Mucosa of rectum (tissue), 2 donors: ENCODE measurements around the gene PHEX.

Experiments used
- H3K27ac ChIP-seq, 2 donors: one replicate each; pipeline ENCODE4 v1.7.0; 2013; ENCODE audit warnings: inconsistent platforms in 2 of 2, low read depth in 2 of 2, low read length in 2 of 2
- H3K27me3 ChIP-seq, 2 donors: one replicate each; pipeline ENCODE4 v1.7.0; 2013; ENCODE audit warnings: low read length in 2 of 2; ENCODE audit not compliant: control insufficient read depth in 2 of 2, insufficient read depth in 2 of 2
- H3K36me3 ChIP-seq, 2 donors: one replicate each; pipeline ENCODE4 v1.7.0; 2013; ENCODE audit warnings: low read length in 2 of 2; ENCODE audit not compliant: control insufficient read depth in 2 of 2, insufficient read depth in 2 of 2
- H3K4me1 ChIP-seq, 2 donors: one replicate each; pipeline ENCODE4 v1.7.0; 2013; ENCODE audit warnings: low read length in 2 of 2, mild to moderate bottlenecking in 1 of 2; ENCODE audit not compliant: control insufficient read depth in 2 of 2, insufficient read depth in 2 of 2
- H3K4me3 ChIP-seq, 2 donors: one replicate each; pipeline ENCODE4 v1.7.0; 2013; ENCODE audit warnings: low read length in 2 of 2
- H3K9ac ChIP-seq, 2 donors: one replicate each; pipeline ENCODE4 v1.7.0; 2013; ENCODE audit warnings: low read length in 2 of 2, low read depth in 1 of 2, mild to moderate bottlenecking in 1 of 2
- H3K9me3 ChIP-seq, 2 donors: one replicate each; pipeline ENCODE4 v1.7.0; 2013; ENCODE audit warnings: low read length in 2 of 2; ENCODE audit not compliant: control insufficient read depth in 2 of 2
- donor health status: healthy.
- donor health status: Normal muscosa, but diverticular disease.

The PHEX gene

GRCh38 chrX:22093550-22093949, 61.4 kb downstream of the PHEX start:
- Histone ChIP-seq H3K4me3 (no peak overlapping the region), H3K36me3 (no peaks in the 10 kb centered on the region), H3K9me3 (no peaks in the 10 kb centered on the region), H3K9ac (no peak overlapping the region), H3K4me1 (no peaks in the 10 kb centered on the region), H3K27ac (no peak overlapping the region), H3K27me3 (no peaks in the 10 kb centered on the region)

GRCh38 chrX:22095286-22095685, 63.2 kb downstream of the PHEX start:
- Histone ChIP-seq H3K36me3 (no peaks in the 10 kb centered on the region), H3K27me3 (no peaks in the 10 kb centered on the region), H3K4me3 (no peak overlapping the region)

DNA sequence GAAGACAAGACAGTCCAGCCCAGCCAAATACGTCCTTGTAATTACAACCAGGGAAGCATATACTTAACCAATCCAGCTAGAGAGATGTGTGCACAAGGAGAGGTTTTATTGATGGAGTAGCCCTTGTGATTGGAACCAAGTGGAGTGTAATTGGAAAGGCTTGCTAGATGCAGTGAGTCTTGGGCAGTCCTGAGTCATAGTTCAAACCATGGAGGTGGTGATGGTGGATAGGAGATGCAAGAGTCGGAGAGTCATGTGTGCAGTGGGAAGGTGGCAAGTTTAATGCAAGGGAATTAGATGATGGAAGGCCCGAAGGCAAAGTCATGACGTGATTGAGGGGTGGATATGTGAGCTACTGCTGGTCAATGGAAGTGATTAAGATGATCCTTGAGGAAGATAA, 63.7 kb downstream of the PHEX start:
- Histone ChIP-seq H3K9ac (no peak overlapping the region), H3K4me1 (no peaks in the 10 kb centered on the region), H3K27me3 (no peaks in the 10 kb centered on the region), H3K9me3 (no peaks in the 10 kb centered on the region), H3K27ac (no peak overlapping the region), H3K4me3 (no peak overlapping the region), H3K36me3 (no peaks in the 10 kb centered on the region)

More at GRCh38 chrX:22095286-22095685, 63.2 kb downstream of the PHEX start:
- Histone ChIP-seq H3K9ac (no peak overlapping the region), H3K27ac (no peak overlapping the region), H3K9me3 (no peaks in the 10 kb centered on the region), H3K4me1 (no peaks in the 10 kb centered on the region)

- Histone ChIP-seq H3K27ac (no peak overlapping the region), H3K36me3 (no peaks in the 10 kb centered on the region)
Observed at GRCh38 chrX:22097012-22097694, 65.0 kb downstream of the PHEX start.

GRCh38 chrX:22105231-22105630, 73.1 kb downstream of the PHEX start:
- Histone ChIP-seq H3K27me3 (peaks cover 0 to 6% of the 10 kb centered on the region in 2 donors), H3K9me3 (no peaks in the 10 kb centered on the region), H3K36me3 (no peaks in the 10 kb centered on the region), H3K4me3 (no peak overlapping the region), H3K9ac (no peak overlapping the region), H3K27ac (no peak overlapping the region), H3K4me1 (no peaks in the 10 kb centered on the region)

More at GRCh38 chrX:22097012-22097694, 65.0 kb downstream of the PHEX start:
- H3K9me3 ChIP-seq: no peaks in the 10 kb centered on the region
- no peak overlapping the region for H3K9ac ChIP-seq
- no peak overlapping the region for H3K4me3 ChIP-seq
- no peaks in the 10 kb centered on the region for H3K4me1 ChIP-seq
- no peaks in the 10 kb centered on the region for H3K27me3 ChIP-seq

- Histone ChIP-seq H3K4me1 (no peaks in the 10 kb centered on the region), H3K9me3 (no peaks in the 10 kb centered on the region), H3K36me3 (no peaks in the 10 kb centered on the region), H3K27ac (no peak overlapping the region), H3K4me3 (no peak overlapping the region), H3K9ac (no peak overlapping the region), H3K27me3 (peaks cover 2 to 6% of the 10 kb centered on the region in 2 donors)
Observed at GRCh38 chrX:22105971-22106370, 73.8 kb downstream of the PHEX start.

DNA sequence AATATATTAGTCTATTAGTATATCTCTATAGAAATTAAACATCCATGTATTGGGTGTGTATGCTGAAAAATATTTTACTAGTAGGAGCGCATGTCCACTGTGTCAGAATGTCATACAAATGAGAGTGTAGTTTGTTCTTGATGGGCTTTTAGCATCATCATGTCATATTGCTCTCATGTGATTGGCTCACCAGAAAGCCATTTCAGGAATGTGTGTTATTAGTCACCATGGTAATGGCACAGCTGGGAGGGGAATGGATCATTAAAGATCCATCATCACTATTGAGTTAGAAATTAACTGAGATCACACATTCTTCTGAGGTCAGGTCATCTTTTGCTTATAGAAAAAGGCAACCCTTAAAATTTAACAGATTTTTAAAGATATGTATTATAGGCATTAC, 77.3 kb downstream of the PHEX start:
- Histone ChIP-seq H3K4me1 (no peaks in the 10 kb centered on the region), H3K36me3 (no peaks in the 10 kb centered on the region), H3K9ac (no peak overlapping the region), H3K4me3 (no peak overlapping the region), H3K27ac (no peak overlapping the region), H3K9me3 (no peaks in the 10 kb centered on the region), H3K27me3 (peaks cover 2 to 3% of the 10 kb centered on the region in 2 donors)

DNA sequence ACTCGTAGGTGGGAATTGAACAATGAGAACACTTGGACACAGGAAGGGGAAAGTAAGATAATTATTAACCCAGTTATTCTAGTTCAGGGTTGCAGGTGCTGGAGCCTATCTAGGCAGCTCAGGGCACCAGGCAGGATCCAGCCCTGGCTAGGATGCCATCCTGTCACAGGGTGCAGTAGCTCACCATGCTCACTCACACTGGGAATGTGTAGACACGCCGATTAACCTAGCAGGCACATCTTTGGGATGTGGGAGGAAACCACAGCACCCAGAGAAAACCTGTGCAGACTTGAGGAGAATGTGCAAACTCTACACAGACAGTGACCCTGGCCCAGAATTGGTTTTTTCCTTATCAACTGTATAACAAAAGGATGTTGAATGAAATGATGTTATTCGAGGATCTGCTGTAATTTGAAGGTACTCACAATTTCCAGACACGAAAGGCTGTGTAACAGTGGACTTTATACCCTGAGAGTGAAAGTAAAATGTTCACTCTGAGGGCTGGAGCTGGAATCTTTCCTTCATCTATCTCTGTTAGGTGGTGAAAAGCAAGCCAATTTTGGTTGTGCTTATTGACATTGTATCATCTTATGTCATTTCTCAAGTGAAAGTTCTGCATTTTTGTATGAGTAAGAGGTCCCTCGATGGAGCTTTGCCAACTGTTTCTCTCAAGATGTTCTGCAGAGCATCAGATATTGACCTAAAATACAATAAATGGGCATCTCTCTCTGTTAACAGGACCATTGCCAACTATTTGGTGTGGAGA, 78.8 kb downstream of the PHEX start:
- H3K9me3 ChIP-seq: no peaks in the 10 kb centered on the region
- no peak overlapping the region for H3K9ac ChIP-seq
- no peaks in the 10 kb centered on the region for H3K36me3 ChIP-seq
- H3K27me3 ChIP-seq: peaks cover 2 to 3% of the 10 kb centered on the region in 2 donors
- H3K27ac ChIP-seq: no peak overlapping the region
- no peak overlapping the region for H3K4me3 ChIP-seq
- H3K4me1 ChIP-seq: no peaks in the 10 kb centered on the region

GRCh38 chrX:22116605-22117546, 84.8 kb downstream of the PHEX start:
- Histone ChIP-seq H3K9ac (no peak overlapping the region), H3K4me1 (no peaks in the 10 kb centered on the region), H3K36me3 (no peaks in the 10 kb centered on the region), H3K9me3 (no peaks in the 10 kb centered on the region), H3K4me3 (no peak overlapping the region), H3K27me3 (no peaks in the 10 kb centered on the region), H3K27ac (no peak overlapping the region)

- Histone ChIP-seq H3K27ac (no peak overlapping the region), H3K4me1 (no peaks in the 10 kb centered on the region), H3K9ac (no peak overlapping the region), H3K4me3 (no peak overlapping the region), H3K27me3 (no peaks in the 10 kb centered on the region), H3K36me3 (no peaks in the 10 kb centered on the region), H3K9me3 (no peaks in the 10 kb centered on the region)
Observed at GRCh38 chrX:22117633-22118032, 85.5 kb downstream of the PHEX start.
